C4-2B (cell line): ENCODE data around the gene GPD1.

Experiments
- H3K27ac ChIP-seq: fragments of 450-650 bp; 2 replicates; pipeline ENCODE4 v1.5.1; 2017
- ZFX ChIP-seq: fragments of 450-650 bp; IDR thresholded peaks from 2 replicates; pipeline ENCODE4 v1.6.1; 2017
- TF ChIP-seq, protein P1 (sequence below): fragments of 450-650 bp; conservative IDR thresholded peaks from 2 replicates; pipeline ENCODE4 v1.5.1; 2017; ENCODE audit warnings: mild to moderate bottlenecking

Gene GPD1

DNA sequence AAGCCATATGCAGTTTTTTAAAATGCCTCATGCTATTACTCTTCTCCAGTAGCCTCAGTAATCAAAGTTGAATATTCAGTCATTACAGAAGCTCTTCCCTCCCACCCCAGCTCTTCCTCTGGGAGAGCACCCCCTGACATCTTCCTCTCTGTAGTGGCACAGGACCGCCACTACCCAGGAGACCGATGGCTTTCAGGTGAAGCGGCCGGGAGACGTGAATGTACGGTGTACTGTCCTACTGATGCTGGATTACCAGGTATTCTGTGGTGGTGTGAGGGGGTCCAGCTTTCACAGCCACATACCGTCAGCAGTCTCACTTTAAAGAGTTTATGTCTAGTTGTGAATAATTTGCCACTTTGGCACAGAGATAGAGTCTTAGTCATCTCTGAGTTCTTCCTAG is 14.1 kb upstream of the GPD1 start:
- no peak overlapping the region for H3K27ac ChIP-seq
- no peak for TF ChIP-seq ZFX
- TF ChIP-seq, protein P1, sequence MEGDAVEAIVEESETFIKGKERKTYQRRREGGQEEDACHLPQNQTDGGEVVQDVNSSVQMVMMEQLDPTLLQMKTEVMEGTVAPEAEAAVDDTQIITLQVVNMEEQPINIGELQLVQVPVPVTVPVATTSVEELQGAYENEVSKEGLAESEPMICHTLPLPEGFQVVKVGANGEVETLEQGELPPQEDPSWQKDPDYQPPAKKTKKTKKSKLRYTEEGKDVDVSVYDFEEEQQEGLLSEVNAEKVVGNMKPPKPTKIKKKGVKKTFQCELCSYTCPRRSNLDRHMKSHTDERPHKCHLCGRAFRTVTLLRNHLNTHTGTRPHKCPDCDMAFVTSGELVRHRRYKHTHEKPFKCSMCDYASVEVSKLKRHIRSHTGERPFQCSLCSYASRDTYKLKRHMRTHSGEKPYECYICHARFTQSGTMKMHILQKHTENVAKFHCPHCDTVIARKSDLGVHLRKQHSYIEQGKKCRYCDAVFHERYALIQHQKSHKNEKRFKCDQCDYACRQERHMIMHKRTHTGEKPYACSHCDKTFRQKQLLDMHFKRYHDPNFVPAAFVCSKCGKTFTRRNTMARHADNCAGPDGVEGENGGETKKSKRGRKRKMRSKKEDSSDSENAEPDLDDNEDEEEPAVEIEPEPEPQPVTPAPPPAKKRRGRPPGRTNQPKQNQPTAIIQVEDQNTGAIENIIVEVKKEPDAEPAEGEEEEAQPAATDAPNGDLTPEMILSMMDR, result no peak

DNA sequence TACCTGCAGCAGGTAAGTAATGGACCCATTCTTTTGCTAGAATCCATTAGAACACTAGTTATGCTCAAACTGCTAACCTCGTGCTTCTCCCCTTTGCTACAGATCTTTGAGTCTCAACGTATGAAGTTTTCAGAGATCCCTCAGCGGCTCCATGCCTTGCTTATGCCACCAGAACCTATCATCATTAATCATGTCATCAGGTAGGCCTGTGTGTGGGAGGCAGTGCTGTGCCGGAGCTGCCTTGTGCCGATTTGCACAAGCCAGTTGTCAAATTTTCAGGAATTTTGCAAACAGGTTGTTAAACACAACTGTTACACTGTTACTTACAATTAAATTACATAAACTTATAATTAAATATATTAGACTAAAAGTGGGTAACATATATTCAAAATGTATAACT is 13.4 kb upstream of the GPD1 start:
- no peak for TF ChIP-seq ZFX
- TF ChIP-seq, protein P1, result no peak
- H3K27ac ChIP-seq, result no peak overlapping the region

DNA sequence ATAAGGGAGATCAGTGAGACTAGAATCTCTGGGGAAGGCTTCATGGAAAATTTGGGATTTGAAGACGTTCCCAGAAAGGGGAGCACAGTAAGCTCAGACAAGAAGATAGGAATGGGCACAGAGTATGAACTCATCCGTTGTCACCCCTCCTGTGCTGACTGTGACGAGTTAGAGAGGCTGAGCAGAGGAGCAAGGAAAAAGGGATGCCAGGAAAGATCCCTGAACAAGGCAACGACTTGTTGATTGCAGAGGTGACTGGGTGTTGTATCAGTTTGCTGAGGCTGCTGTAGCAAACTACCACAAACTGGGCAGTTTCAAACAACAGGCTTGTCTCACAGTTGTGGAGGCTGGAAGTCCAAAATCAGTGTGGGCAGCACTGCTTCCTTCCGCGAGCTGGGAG is 5.9 kb upstream of the GPD1 start:
- TF ChIP-seq ZFX, result no peak
- TF ChIP-seq, protein P1, result no peak
- no peak overlapping the region for H3K27ac ChIP-seq

DNA sequence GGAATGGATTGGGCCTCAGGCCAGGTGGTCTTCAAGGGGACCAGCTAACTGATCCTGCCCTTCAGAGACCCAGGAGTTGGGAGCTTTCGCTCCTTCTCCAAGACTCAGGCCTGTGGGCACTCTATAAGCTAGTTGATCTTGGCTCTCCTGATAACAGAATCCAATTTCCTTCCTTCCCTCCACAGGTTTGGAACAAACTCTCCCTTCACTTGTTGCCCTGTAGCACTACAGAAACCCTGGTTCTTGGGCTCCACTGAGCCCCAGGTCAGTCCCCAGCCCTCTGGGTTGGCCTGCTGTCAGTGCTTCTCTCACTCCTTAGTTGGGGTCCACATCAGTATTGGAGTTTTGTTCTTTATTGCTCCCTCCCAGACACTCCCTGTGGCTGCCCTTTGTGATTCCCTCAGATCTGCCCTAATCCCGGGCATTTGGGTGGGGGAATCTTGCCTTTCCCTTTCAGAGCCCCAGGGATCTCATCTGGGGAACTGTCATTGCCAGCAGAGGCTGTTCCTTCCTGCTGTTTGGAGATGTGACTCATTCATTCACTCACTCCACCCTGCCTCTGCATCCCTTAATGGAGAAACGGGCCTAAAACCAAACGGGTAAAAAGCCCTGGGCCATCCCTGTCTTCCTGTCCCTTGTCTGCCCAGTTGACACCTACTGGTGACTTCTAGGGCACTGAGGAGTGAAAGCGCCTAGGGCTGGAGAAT is 4.4 kb upstream of the GPD1 start:
- no peak overlapping the region for H3K27ac ChIP-seq
- TF ChIP-seq, protein P1, result no peak
- TF ChIP-seq ZFX, result no peak

DNA sequence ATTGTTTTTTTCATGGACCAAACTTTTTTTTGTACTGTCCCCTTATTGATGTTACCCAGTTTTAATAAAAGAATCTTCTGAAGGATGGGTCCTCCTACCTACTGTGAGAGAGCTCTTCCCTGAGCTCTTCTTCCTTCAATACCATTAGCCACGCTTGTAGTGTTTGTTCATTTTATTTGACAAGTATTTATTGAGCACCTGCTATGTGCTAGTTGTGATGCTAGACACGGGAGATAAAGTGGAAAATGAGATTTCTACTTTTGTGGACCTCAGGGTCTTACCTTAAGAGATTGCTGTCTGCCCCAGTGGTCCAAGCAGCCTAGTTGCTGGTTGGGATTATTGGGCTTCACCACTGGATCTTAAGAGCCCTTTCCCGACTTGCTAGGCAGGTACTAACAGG is 3.2 kb upstream of the GPD1 start:
- no peak overlapping the region for H3K27ac ChIP-seq
- TF ChIP-seq, protein P1, result no peak
- no peak for TF ChIP-seq ZFX

DNA sequence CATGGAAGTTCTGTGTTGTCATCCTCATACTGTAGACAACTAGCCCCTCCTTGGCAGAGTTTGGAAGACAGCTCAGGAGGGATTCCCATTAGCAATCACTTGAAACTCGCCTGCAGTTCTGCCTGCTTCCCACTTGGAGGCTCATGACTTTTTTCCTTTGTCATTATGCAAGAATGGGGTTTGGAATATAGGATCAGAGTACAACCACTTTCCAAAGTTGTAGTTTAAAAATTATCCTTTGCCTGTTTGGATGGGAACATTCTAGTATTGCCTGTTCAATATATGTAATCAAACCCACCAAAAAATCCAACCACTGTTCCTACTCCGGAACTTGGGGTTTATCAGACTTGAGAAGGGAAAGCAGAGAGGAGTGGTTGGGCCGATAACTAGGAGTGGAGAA is 2.1 kb upstream of the GPD1 start:
- TF ChIP-seq ZFX, result no peak
- TF ChIP-seq, protein P1, result no peak; the same call in 1 of the 2 replicates
- H3K27ac ChIP-seq, result no peak overlapping the region

DNA sequence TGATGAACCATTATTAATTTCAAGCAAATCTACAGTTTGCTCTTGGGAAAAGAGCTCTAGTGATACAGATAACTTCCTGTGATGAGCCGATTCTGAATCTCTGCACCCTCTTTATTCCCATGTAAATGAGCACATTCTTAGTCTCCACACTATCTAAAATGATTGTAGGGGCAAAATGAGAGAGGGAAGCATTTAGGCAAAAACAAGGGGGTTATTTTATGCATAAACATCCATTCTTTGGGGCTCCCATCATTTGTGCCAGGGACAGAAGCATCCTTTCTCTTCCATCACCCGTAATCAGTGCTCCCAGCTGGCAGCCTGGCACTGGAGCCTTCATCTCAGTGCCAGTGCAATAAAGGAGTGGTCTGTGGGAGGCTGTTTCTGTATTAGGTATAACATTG is 1.7 kb upstream of the GPD1 start:
- no peak overlapping the region for H3K27ac ChIP-seq
- TF ChIP-seq, protein P1, result no peak; the same call in 1 of the 2 replicates
- no peak for TF ChIP-seq ZFX
